Stimulated activated naive CD8-positive, alpha-beta T cell treated with anti-CD3 and anti-CD28 coated beads, Interleukin-15, amount 100 ng/mL, for 72 hours (primary cell): ENCODE measurements around the gene RIF1.
A peak's percentile ranks its signal among the peaks of the same experiment; 100 is the strongest.

ENCODE experiments used
- ATAC-seq: fragments of 150-1000 bp; cut with Tn5 transposase; 2 replicates; pipeline ENCODE4 v1.10.0; 2021; ENCODE audit warnings: mild to moderate bottlenecking, moderate library complexity
- DNase-seq, 2 donors: peaks; one replicate each; pipeline ENCODE4 v3.0.0; 2021 to 2022
- H3K27ac Mint-ChIP-seq, 2 donors: one replicate each; pipeline ENCODE4 v1.8.0; 2022; ENCODE audit warnings: mild to moderate bottlenecking in 2 of 2, mixed read lengths in 2 of 2, moderate library complexity in 2 of 2
- H3K27me3 Mint-ChIP-seq: one replicate; pipeline ENCODE4 v1.8.0; 2022; ENCODE audit warnings: mixed read lengths
- H3K4me1 Mint-ChIP-seq: one replicate; pipeline ENCODE4 v1.8.0; 2022; ENCODE audit warnings: mild to moderate bottlenecking, mixed read lengths
- H3K4me3 Mint-ChIP-seq, 2 donors: one replicate each; pipeline ENCODE4 v1.8.0; 2022; ENCODE audit warnings: mild to moderate bottlenecking in 2 of 2, mixed read lengths in 2 of 2, moderate library complexity in 1 of 2
- H3K9me3 Mint-ChIP-seq, 2 donors: one replicate each; pipeline ENCODE4 v1.8.0; 2022; ENCODE audit warnings: mixed read lengths in 2 of 2

Gene RIF1

DNA sequence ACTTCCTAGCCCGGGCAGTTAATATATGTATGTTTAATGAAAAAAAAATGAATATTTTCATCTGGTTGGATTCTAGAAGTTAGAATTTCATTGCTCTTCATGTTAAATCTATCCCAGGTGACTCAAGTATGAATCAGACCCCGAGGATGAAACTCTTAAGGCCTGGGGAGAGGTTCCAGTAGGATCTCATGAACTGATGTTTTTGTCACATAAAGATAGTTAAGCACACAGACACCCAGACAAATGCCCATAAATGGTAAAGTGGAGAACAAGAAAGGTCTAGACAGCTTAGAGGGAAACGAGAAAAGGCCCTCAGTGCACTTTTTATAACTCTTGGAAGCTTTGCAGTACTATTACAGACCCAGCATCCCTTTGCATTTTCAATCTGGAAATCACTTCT, 114.1 kb downstream of the RIF1 start:
- H3K4me1 Mint-ChIP-seq = no peaks in the 10 kb centered on the region
- H3K9me3 Mint-ChIP-seq = no peaks in the 10 kb centered on the region
- H3K4me3 Mint-ChIP-seq = no peak overlapping the region
- ATAC-seq (no peak), DNase-seq (no peak)
- no peak overlapping the region for H3K27ac Mint-ChIP-seq
- no peaks in the 10 kb centered on the region for H3K27me3 Mint-ChIP-seq

DNA sequence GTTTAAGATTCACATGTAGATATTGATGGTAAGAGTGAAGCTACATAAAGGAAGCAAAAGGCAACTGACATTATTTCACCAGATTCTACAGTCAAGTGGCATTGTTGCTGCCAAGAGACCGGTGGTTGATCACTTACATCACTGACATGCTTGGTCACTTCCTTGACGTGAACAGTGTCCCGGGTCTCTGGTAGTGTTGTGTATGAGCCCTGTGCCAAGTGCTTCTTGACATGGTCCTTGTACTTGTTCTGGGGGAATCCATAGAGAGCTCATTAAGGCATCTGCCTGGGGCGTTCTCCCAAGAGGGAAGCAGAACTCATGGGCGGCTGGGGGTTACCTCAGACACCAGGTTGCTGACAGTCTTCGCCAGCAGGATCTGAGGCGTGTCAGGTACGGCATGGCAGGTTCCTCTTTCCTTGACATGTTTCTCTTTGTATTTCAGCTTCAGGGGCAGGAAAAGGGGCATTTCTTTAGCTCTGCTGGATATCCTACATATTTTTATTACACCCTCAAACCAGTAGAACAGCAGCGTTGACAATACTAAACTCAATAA, 116.2 kb downstream of the RIF1 start:
- Mint-ChIP-seq H3K27me3 (no peaks in the 10 kb centered on the region), H3K4me1 (no peaks in the 10 kb centered on the region), H3K9me3 (no peaks in the 10 kb centered on the region), H3K4me3 (no peak overlapping the region), H3K27ac (no peak overlapping the region)
- ATAC-seq (no peak), DNase-seq (no peak)

DNA sequence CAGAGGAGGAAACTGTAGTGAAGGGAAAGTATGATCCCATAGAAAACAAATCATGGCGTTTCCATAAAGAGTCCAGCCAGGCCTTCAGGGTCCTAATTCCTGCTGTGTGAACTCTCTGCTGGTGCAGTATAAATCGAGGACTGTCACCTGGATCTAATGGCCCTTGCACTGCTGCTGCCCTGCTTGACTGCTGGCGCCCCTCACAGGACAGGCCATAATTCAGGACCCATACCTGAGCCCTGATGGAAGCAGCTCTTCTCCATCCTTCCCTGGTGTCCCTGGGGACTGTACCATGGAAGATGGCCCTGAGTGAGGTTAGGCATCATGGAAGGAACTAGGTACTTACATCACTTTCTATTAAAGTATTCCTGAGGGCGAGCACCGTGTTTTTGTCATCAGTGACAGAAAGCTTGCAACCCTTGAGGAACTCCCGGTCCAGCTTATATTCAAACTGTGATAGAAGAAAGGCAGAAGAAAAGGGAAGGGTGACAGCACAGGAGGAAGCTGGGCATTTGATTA, 116.9 kb downstream of the RIF1 start:
- H3K4me3 Mint-ChIP-seq = no peak overlapping the region
- H3K4me1 Mint-ChIP-seq = no peaks in the 10 kb centered on the region
- no peak for ATAC-seq
- no peaks in the 10 kb centered on the region for H3K27me3 Mint-ChIP-seq
- no peaks in the 10 kb centered on the region for H3K9me3 Mint-ChIP-seq
- peak overlapping the region in 1 of 2 donors; percentile 42 for H3K27ac Mint-ChIP-seq
- DNase-seq = no peak
